Measurements from ENCODE around the gene MAS1.

Gene MAS1

GRCh38 chr6:159880412-159880975 is 10.3 kb upstream of the MAS1 start:
- no peak for DNase-seq

GRCh38 chr6:159884720-159885119 is 6.1 kb upstream of the MAS1 start:
- DNase-seq, result no peak

- DNase-seq, result no peak
Observed at GRCh38 chr6:159886270-159886669, 4.5 kb upstream of the MAS1 start.

GRCh38 chr6:159887146-159887545 is 3.6 kb upstream of the MAS1 start:
- DNase-seq, result no peak

- DNase-seq, result no peak
Observed at GRCh38 chr6:159887761-159888160, 3.0 kb upstream of the MAS1 start.

GRCh38 chr6:159890201-159890600 is 587 bp upstream of the MAS1 start:
- DNase-seq, result no peak

- no peak for DNase-seq
Observed at GRCh38 chr6:159892053-159892452, 1.3 kb downstream of the MAS1 start.

GRCh38 chr6:159893064-159893463 is 2.3 kb downstream of the MAS1 start:
- DNase-seq, result no peak

- no peak for DNase-seq
Observed at GRCh38 chr6:159894991-159895390, 4.2 kb downstream of the MAS1 start.

GRCh38 chr6:159897603-159898002 is 6.8 kb downstream of the MAS1 start:
- no peak for DNase-seq

- no peak for DNase-seq
Observed at GRCh38 chr6:159898519-159898918, 7.7 kb downstream of the MAS1 start.

- DNase-seq, result no peak
Observed at GRCh38 chr6:159899994-159900745, 9.4 kb downstream of the MAS1 start.

- no peak for DNase-seq
Observed at GRCh38 chr6:159902620-159903019, 11.8 kb downstream of the MAS1 start.

- no peak for DNase-seq
Observed at GRCh38 chr6:159904497-159904911, 13.7 kb downstream of the MAS1 start.

- DNase-seq, result no peak
Observed at GRCh38 chr6:159906400-159906799, 15.6 kb downstream of the MAS1 start.

GRCh38 chr6:159908535-159908934 is 17.7 kb downstream of the MAS1 start:
- no peak for DNase-seq

GRCh38 chr6:159908979-159909378 is 18.2 kb downstream of the MAS1 start:
- no peak for DNase-seq

GRCh38 chr6:159910342-159910741 is 19.6 kb downstream of the MAS1 start:
- DNase-seq, result no peak

GRCh38 chr6:159913375-159913774 is 22.6 kb downstream of the MAS1 start:
- no peak for DNase-seq

GRCh38 chr6:159913862-159914564 is 23.2 kb downstream of the MAS1 start:
- DNase-seq, result no peak

GRCh38 chr6:159914565-159914923 is 23.8 kb downstream of the MAS1 start:
- DNase-seq, result no peak

GRCh38 chr6:159915397-159915796 is 24.6 kb downstream of the MAS1 start:
- no peak for DNase-seq

- DNase-seq, result no peak
Observed at GRCh38 chr6:159916237-159916636, 25.4 kb downstream of the MAS1 start.

- no peak for DNase-seq
Observed at GRCh38 chr6:159916752-159917151, 26.0 kb downstream of the MAS1 start.
